AG09319 (cell line): ENCODE measurements around the gene ZNF329.
A peak's percentile ranks its signal among the peaks of the same experiment; 100 is the strongest.
"Not testable (repeated sequence)": the region's sequence is repeated elsewhere in the genome, so short reads cannot be mapped to it uniquely, and the experiment has no call there.

Experiments used
- DNase-seq: peaks from one replicate; pipeline ENCODE4 v3.0.0-alpha.2; 2010; ENCODE audit warnings: low read depth; ENCODE audit errors: extremely low read depth
- TF ChIP-seq, protein P1 (sequence below): IDR thresholded peaks from 2 replicates; pipeline ENCODE4 v1.5.1; 2011; ENCODE audit warnings: low read depth, mild to moderate bottlenecking, inconsistent platforms, low read length, moderate library complexity

The ZNF329 gene

DNA sequence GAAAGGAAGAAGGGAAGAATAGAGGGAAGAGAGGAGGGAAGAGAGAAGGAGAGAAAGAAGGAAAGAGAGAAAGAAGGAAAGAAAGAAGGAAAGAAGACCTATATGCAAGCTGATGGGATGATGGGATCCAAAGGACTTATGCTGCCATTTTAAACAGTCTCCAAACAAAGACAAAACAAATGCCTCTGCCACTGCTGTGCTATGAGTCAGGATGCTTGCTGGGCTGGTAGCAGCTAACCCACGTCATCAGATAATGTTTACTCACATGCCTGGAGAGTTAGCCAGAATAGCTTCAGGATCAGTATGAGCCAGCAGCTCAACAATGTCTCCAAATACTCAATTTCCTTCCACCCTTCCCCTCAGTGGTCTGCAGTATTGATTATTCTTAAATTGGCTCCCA lies 20.3 kb upstream of the ZNF329 start:
- DNase-seq, result no peak
- TF ChIP-seq, protein P1, sequence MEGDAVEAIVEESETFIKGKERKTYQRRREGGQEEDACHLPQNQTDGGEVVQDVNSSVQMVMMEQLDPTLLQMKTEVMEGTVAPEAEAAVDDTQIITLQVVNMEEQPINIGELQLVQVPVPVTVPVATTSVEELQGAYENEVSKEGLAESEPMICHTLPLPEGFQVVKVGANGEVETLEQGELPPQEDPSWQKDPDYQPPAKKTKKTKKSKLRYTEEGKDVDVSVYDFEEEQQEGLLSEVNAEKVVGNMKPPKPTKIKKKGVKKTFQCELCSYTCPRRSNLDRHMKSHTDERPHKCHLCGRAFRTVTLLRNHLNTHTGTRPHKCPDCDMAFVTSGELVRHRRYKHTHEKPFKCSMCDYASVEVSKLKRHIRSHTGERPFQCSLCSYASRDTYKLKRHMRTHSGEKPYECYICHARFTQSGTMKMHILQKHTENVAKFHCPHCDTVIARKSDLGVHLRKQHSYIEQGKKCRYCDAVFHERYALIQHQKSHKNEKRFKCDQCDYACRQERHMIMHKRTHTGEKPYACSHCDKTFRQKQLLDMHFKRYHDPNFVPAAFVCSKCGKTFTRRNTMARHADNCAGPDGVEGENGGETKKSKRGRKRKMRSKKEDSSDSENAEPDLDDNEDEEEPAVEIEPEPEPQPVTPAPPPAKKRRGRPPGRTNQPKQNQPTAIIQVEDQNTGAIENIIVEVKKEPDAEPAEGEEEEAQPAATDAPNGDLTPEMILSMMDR, result no peak

DNA sequence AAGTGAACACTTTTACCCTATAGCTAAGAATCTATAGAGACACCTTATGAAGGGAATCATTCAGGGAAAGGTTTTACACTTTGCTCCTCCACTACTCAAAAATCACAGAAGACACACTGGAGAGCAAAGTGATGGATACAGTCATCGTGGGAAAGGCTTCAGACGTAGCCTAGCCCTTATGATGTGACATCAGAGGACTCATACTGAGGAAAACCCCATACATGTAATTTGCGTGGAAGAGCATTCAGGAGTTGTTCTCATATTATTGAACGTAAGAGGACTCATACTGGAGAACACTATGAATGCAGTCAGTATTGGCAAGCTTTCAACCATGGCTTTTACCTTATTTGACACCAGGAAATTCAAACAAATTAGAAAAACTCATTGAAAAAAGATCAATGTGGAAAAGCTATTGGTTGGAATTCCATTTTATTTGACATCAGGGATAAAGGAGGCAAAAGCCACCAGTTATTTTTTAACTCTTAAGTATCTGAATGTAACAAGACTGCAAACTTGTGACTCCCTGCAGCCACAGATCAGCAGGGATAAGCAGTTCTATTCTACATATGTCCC lies 16.2 kb upstream of the ZNF329 start:
- no peak for DNase-seq
- TF ChIP-seq, protein P1, result no peak

DNA sequence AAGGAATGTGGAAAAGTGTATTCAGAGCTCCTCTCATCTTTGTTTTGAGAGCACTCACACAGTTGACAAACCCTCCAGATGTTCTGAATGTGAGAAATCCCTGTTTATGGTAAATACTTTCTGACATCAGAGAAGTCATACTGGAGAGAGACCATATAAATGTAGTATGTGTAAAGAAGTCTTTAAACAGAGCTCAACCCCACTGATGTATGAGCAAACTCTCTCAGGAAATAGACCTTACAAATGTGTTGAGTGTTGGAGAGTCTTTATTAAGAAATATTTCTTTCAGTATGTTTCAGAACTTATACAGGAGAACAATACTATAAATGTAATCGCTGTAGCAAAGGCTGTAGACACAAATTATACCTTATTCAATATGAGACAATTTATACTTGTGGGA lies 15.7 kb upstream of the ZNF329 start:
- TF ChIP-seq, protein P1, result no peak
- DNase-seq, result no peak

DNA sequence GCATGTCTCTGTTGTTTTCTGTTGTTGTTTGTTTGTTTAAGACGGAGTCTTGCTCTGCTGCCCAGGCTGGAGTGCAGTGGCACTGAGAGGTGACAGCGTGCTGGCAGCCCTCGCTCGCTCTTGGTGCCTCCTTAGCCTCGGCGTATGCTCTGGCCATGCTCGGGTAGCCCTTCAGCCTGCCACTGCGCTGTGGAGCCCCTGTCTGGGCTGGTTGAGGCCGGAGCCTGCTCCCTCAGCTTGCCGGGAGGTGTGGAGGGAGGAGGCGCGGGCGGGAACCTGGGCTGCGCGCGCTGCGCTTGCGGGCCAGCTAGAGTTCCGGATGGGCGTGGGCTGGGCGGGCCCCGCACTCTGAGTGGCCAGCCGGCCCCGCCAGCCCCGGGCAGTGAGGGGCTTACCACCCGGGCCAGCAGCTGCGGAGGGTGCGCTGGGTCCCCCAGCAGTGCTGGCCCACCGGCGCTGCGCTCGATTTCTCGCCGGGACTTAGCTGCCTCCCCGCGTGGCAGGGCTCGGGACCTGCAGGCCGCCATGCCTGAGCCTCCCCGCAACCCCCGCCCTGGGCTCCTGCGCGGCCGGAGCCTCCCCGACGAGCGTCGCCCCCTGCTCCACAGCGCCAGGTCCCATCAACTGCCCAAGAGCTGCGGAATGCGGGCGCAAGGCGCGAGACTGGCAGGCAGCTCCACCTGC lies 6.6 kb upstream of the ZNF329 start:
- no peak for DNase-seq
- TF ChIP-seq, protein P1, result no peak

DNA sequence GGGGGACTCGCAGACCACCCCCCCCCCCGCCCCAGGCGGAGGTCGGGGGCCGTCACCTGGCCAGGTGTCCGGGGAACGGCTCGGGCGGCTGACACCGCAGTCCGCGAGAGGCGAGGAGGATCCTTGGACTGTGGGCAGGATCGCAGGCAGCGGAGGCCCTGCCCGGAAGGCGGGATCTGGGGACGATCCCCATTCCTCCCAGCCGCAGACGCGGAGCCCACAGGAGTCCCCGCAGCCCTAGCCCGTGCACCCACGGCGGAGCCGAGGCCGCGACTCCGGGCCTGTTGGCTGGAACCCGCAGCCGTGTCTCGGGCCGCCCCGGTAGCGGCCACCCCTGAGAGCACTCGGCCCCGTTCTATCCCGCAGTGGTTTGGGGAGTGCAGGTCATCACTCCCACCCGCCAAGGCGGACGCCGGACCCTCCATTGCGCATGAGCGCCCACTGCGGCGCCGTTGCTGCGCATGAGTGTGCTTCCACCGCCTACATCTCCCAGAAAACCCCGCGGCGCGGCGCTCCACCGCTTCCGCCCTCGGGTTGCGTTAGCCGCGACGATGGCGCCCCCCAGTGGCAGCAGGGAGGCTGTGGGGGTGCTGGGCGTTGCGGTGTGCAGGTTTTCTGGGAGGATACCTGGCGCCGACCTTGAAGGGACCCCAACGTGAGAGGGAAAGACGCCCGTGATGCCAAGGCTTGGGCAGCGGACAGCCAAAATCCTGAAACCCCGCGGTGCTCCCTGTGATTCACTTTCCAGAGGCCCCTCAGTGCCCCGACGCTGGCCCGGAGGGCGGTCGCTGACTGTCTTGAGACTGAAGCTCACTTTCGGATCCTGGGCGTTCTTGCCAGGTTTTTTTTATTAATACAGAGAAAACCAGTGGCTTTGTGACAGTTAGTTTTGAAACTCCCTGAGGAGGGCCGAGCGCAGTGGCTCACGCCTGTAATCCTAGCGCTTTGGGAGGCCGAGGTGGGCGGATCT lies 4.4 kb upstream of the ZNF329 start:
- TF ChIP-seq, protein P1, result peak; percentile 95
- peak; percentile 79 for DNase-seq

DNA sequence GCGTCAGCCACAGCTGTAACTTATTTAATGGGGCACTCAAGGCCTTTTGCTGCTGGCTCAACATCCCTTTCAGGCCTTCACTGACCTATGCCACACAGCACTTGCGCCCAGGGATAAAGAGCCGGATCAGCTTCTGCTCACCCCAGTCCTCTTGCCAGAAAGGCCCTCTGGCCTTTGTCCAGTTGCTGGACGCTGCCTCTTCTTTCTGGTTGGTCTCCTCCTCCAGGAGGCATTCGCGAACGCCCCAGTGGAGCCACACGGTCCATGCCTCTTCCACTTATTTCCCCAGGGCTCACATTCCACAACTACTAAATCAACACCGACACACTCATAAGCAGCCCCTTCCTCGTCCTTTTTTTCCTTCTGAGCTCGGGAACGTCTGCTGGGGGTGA lies 3.7 kb upstream of the ZNF329 start:
- DNase-seq, result no peak
- TF ChIP-seq, protein P1, result no peak

DNA sequence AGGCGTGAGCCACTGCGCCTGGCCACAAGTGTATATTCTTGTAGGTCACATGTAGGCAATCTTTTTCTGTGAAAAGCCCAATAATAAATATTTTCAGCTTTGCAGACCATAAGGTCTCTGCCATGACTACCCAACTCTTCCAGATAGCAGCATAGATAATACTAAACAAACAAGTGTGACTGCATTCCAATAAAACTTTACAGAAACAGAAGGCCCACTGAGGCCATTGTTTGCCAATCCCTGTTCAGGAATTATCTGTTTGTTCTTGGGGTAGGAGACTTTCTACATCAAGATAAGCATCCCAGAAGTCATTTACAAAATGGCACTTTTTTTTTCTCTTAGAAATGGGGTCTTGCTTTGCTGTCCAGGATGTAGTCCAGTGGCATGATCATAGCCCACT lies 2.8 kb upstream of the ZNF329 start:
- TF ChIP-seq, protein P1, result no peak
- no peak for DNase-seq

DNA sequence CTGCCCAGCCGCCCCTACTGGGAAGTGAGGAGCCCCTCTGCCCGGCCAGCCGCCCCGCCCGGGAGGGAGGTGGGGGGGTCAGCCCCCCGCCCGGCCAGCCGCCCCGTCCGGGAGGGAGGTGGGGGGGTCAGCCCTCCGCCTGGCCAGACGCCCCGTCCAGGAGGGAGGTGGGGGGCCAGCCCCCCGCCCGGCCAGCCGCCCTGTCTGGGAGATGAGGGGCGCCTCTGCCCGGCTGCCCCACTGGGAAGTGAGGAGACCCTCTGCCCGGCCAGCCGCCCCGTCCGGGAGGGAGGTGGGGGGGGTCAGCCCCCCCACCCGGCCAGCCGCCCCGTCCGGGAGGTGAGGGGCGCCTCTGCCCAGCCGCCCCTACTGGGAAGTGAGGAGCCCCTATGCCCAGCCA lies 3.1 kb downstream of the ZNF329 start:
- not testable (repeated sequence) for DNase-seq
